GM19468 (cell line): ENCODE data around the gene PXMP2.
"Not testable (repeated sequence)": the region's sequence is repeated elsewhere in the genome, so short reads cannot be mapped to it uniquely, and the experiment has no call there.

Experiments used
- ATAC-seq: cut with Tn5 transposase; IDR thresholded peaks from one replicate; pipeline ENCODE4 v1.9.1; 2021; ENCODE audit warnings: mild to moderate bottlenecking, moderate library complexity, moderate number of reproducible peaks; ENCODE audit not compliant: unreplicated experiment; ENCODE audit errors: extremely low read depth

Gene PXMP2

GRCh38 chr12:132689227-132689626 lies 1.8 kb downstream of the PXMP2 start:
- no peak for ATAC-seq

GRCh38 chr12:132690112-132690511 lies 2.7 kb downstream of the PXMP2 start:
- ATAC-seq: no peak

GRCh38 chr12:132692030-132692429 lies 4.6 kb downstream of the PXMP2 start:
- not testable (repeated sequence) for ATAC-seq

GRCh38 chr12:132694888-132695287 lies 7.5 kb downstream of the PXMP2 start:
- ATAC-seq: not testable (repeated sequence)

- no peak for ATAC-seq
Measured at GRCh38 chr12:132695431-132695830, 8.0 kb downstream of the PXMP2 start.

- ATAC-seq: no peak
Measured at GRCh38 chr12:132698341-132698740, 11.0 kb downstream of the PXMP2 start.

- peak; percentile 37 for ATAC-seq
Measured at GRCh38 chr12:132700212-132700822, 12.9 kb downstream of the PXMP2 start.

GRCh38 chr12:132702640-132703039 lies 15.3 kb downstream of the PXMP2 start:
- no peak for ATAC-seq

GRCh38 chr12:132703641-132704040 lies 16.3 kb downstream of the PXMP2 start:
- no peak for ATAC-seq

GRCh38 chr12:132707241-132707640 lies 19.9 kb downstream of the PXMP2 start:
- ATAC-seq: no peak

GRCh38 chr12:132708150-132708549 lies 20.8 kb downstream of the PXMP2 start:
- ATAC-seq: no peak

GRCh38 chr12:132710043-132710404 lies 22.6 kb downstream of the PXMP2 start:
- peak; percentile 3 for ATAC-seq

GRCh38 chr12:132710405-132711079 lies 23.2 kb downstream of the PXMP2 start, which contains the start of gene PGAM5:
PGAM5 (plus strand) TSS chr12:132710842; CDS start chr12:132710877, 35 bp downstream.
- ATAC-seq: peak; percentile 90

- ATAC-seq: no peak
Measured at GRCh38 chr12:132711080-132711843, 23.9 kb downstream of the PXMP2 start.

- ATAC-seq: no peak
Measured at GRCh38 chr12:132713123-132713522, 25.7 kb downstream of the PXMP2 start.

GRCh38 chr12:132715874-132716273 lies 28.5 kb downstream of the PXMP2 start:
- no peak for ATAC-seq

- no peak for ATAC-seq
Measured at GRCh38 chr12:132716356-132716755, 29.0 kb downstream of the PXMP2 start.

- no peak for ATAC-seq
Measured at GRCh38 chr12:132717011-132717410, 29.6 kb downstream of the PXMP2 start.

GRCh38 chr12:132717531-132718387 lies 30.4 kb downstream of the PXMP2 start:
- no peak for ATAC-seq

- ATAC-seq: no peak
Measured at GRCh38 chr12:132718644-132719043, 31.3 kb downstream of the PXMP2 start.
